Karpas-422 (cell line): ENCODE results near the gene SYCP3. TPM values are rescaled to one million over a fixed set of nuclear protein-coding genes. Genes with fewer than 3 reads are reported as not detected.

Experiments used
- DNase-seq: peaks from one replicate; pipeline ENCODE4 v3.0.0-alpha.2; 2015
- H2AFZ ChIP-seq: fragments of 200-600 bp; sonication (generic); 2 replicates; pipeline ENCODE4 v1.6.1; 2014; ENCODE audit warnings: antibody characterized with exemption, low read length, mixed read lengths
- H3K27ac ChIP-seq: fragments of 200-600 bp; sonication (generic); 2 replicates; pipeline ENCODE4 v1.5.1; 2014; ENCODE audit warnings: mild to moderate bottlenecking, low read length, moderate library complexity
- H3K27me3 ChIP-seq: fragments of 200-600 bp; sonication (generic); 2 replicates; pipeline ENCODE4 v1.6.1; 2014; ENCODE audit warnings: low read length, mixed read lengths
- H3K36me3 ChIP-seq: fragments of 200-600 bp; sonication (generic); 2 replicates; pipeline ENCODE4 v1.6.1; 2014; ENCODE audit warnings: low read length, mixed read lengths; ENCODE audit not compliant: insufficient read depth
- H3K4me1 ChIP-seq: fragments of 200-600 bp; sonication (generic); 2 replicates; pipeline ENCODE4 v1.6.1; 2014; ENCODE audit warnings: mild to moderate bottlenecking, low read length, mixed read lengths
- H3K4me2 ChIP-seq: fragments of 200-600 bp; sonication (generic); 2 replicates; pipeline ENCODE4 v1.6.1; 2014; ENCODE audit warnings: low read length, low read depth, mild to moderate bottlenecking; ENCODE audit not compliant: poor library complexity, severe bottlenecking
- H3K4me3 ChIP-seq: fragments of 200-600 bp; sonication (generic); 2 replicates; pipeline ENCODE4 v1.5.1; 2014; ENCODE audit warnings: mild to moderate bottlenecking, antibody characterized with exemption, low read length, mixed read lengths
- H3K79me2 ChIP-seq: fragments of 200-600 bp; sonication (generic); 2 replicates; pipeline ENCODE4 v1.6.1; 2014; ENCODE audit warnings: mild to moderate bottlenecking, low read length, mixed read lengths
- H3K9ac ChIP-seq: fragments of 200-600 bp; sonication (generic); 2 replicates; pipeline ENCODE4 v1.6.0; 2014; ENCODE audit warnings: low read length
- H3K9me2 ChIP-seq: fragments of 200-600 bp; sonication (generic), shearing (Covaris generic); replicated peaks from 2 replicates; pipeline ENCODE4 v1.6.0; 2014; ENCODE audit warnings: mild to moderate bottlenecking, low read length, moderate library complexity; ENCODE audit not compliant: insufficient read depth
- H3K9me3 ChIP-seq: fragments of 300-700, 200-600 bp; sonication (generic); 2 replicates; pipeline ENCODE4 v1.6.1; 2014; ENCODE audit warnings: low read length, mixed read lengths
- H4K20me1 ChIP-seq: fragments of 200-600 bp; sonication (generic); 2 replicates; pipeline ENCODE4 v1.6.1; 2014; ENCODE audit warnings: mild to moderate bottlenecking, antibody characterized with exemption, low read length, low read depth; ENCODE audit not compliant: insufficient read depth
- total RNA-seq: library from RNA; depleted of rRNA; stranded (reverse); fragments of >200 nt; shearing (Covaris generic); gene quantifications from 2 replicates; pipeline ENCODE4 v1.2.3, GENCODE V29; 2014; ENCODE audit warnings: low replicate concordance

Gene SYCP3
- total RNA-seq, 1 experiment from 2014 or later = not detected

- Histone ChIP-seq H3K9me3 (no peaks in the 10 kb centered on the region), H3K9me2 (no peaks in the 10 kb centered on the region), H2AFZ (no peak overlapping the region), H3K27me3 (no peaks in the 10 kb centered on the region), H3K79me2 (no peaks in the 10 kb centered on the region), H3K9ac (no peak overlapping the region), H3K4me3 (no peak overlapping the region), H3K4me2 (no peak overlapping the region), H3K36me3 (no peaks in the 10 kb centered on the region), H3K27ac (no peak overlapping the region), H4K20me1 (no peaks in the 10 kb centered on the region), H3K4me1 (peaks cover 4% of the 10 kb centered on the region; the same call in 1 of the 2 replicates)
- DNase-seq = no peak
These were observed 10.4 kb upstream of the SYCP3 start for GRCh38 chr12:101749657-101750056.

GRCh38 chr12:101748907-101749306 lies 9.6 kb upstream of the SYCP3 start:
- Histone ChIP-seq H3K9ac (no peak overlapping the region), H3K27ac (no peak overlapping the region), H3K36me3 (no peaks in the 10 kb centered on the region), H3K9me3 (no peaks in the 10 kb centered on the region), H3K9me2 (no peaks in the 10 kb centered on the region), H3K79me2 (no peaks in the 10 kb centered on the region), H4K20me1 (no peaks in the 10 kb centered on the region), H3K4me2 (no peak overlapping the region), H2AFZ (no peak overlapping the region), H3K4me1 (peaks cover 4% of the 10 kb centered on the region; the same call in 1 of the 2 replicates), H3K4me3 (no peak overlapping the region), H3K27me3 (no peaks in the 10 kb centered on the region)
- no peak for DNase-seq

- Histone ChIP-seq H3K4me2 (no peak overlapping the region), H3K9me3 (no peaks in the 10 kb centered on the region), H3K27ac (no peak overlapping the region), H2AFZ (no peak overlapping the region), H3K9ac (no peak overlapping the region), H3K79me2 (no peaks in the 10 kb centered on the region), H3K4me1 (peaks cover 4% of the 10 kb centered on the region; the same call in 1 of the 2 replicates), H3K36me3 (no peaks in the 10 kb centered on the region), H4K20me1 (no peaks in the 10 kb centered on the region), H3K9me2 (no peaks in the 10 kb centered on the region), H3K4me3 (no peak overlapping the region), H3K27me3 (no peaks in the 10 kb centered on the region)
- DNase-seq = no peak
These were observed 8.4 kb upstream of the SYCP3 start for GRCh38 chr12:101747697-101748096.

GRCh38 chr12:101746661-101747060 lies 7.4 kb upstream of the SYCP3 start:
- H3K4me3 ChIP-seq = no peak overlapping the region
- H3K36me3 ChIP-seq = no peaks in the 10 kb centered on the region
- peaks cover 4% of the 10 kb centered on the region; the same call in 1 of the 2 replicates for H3K4me1 ChIP-seq
- H3K9ac ChIP-seq = no peak overlapping the region
- DNase-seq = no peak
- no peaks in the 10 kb centered on the region for H3K9me3 ChIP-seq
- H3K27ac ChIP-seq = no peak overlapping the region
- no peaks in the 10 kb centered on the region for H3K27me3 ChIP-seq
- H3K4me2 ChIP-seq = no peak overlapping the region
- H3K79me2 ChIP-seq = no peaks in the 10 kb centered on the region
- no peaks in the 10 kb centered on the region for H3K9me2 ChIP-seq
- H4K20me1 ChIP-seq = no peaks in the 10 kb centered on the region
- H2AFZ ChIP-seq = no peak overlapping the region

- no peak for DNase-seq
- H3K9me2 ChIP-seq = no peaks in the 10 kb centered on the region
- H3K9me3 ChIP-seq = no peaks in the 10 kb centered on the region
- H3K4me2 ChIP-seq = no peak overlapping the region
- H3K27me3 ChIP-seq = no peaks in the 10 kb centered on the region
- no peaks in the 10 kb centered on the region for H3K36me3 ChIP-seq
- peaks cover 4% of the 10 kb centered on the region; the same call in 1 of the 2 replicates for H3K4me1 ChIP-seq
- H3K27ac ChIP-seq = no peak overlapping the region
- H2AFZ ChIP-seq = no peak overlapping the region
- H3K79me2 ChIP-seq = no peaks in the 10 kb centered on the region
- no peak overlapping the region for H3K9ac ChIP-seq
- no peaks in the 10 kb centered on the region for H4K20me1 ChIP-seq
- no peak overlapping the region for H3K4me3 ChIP-seq
These were observed 6.9 kb upstream of the SYCP3 start for GRCh38 chr12:101746196-101746595.

GRCh38 chr12:101745481-101745880 lies 6.2 kb upstream of the SYCP3 start:
- Histone ChIP-seq H2AFZ (no peak overlapping the region), H4K20me1 (no peaks in the 10 kb centered on the region), H3K27me3 (no peaks in the 10 kb centered on the region), H3K9me2 (no peaks in the 10 kb centered on the region), H3K9ac (no peak overlapping the region), H3K4me3 (no peak overlapping the region), H3K9me3 (no peaks in the 10 kb centered on the region), H3K4me1 (peaks cover 3% of the 10 kb centered on the region; the same call in 1 of the 2 replicates), H3K27ac (no peak overlapping the region), H3K79me2 (no peaks in the 10 kb centered on the region), H3K36me3 (no peaks in the 10 kb centered on the region), H3K4me2 (no peak overlapping the region)
- DNase-seq = no peak

- H3K79me2 ChIP-seq = no peaks in the 10 kb centered on the region
- no peaks in the 10 kb centered on the region for H3K36me3 ChIP-seq
- no peak for DNase-seq
- no peak overlapping the region for H2AFZ ChIP-seq
- H3K27me3 ChIP-seq = no peaks in the 10 kb centered on the region
- H3K9me2 ChIP-seq = no peaks in the 10 kb centered on the region
- no peak overlapping the region for H3K9ac ChIP-seq
- no peaks in the 10 kb centered on the region for H3K4me1 ChIP-seq
- no peak overlapping the region for H3K4me2 ChIP-seq
- no peaks in the 10 kb centered on the region for H4K20me1 ChIP-seq
- no peaks in the 10 kb centered on the region for H3K9me3 ChIP-seq
- no peak overlapping the region for H3K27ac ChIP-seq
- H3K4me3 ChIP-seq = no peak overlapping the region
These were observed 4.6 kb upstream of the SYCP3 start for GRCh38 chr12:101743724-101744472.

- Histone ChIP-seq H4K20me1 (no peaks in the 10 kb centered on the region), H3K4me1 (no peaks in the 10 kb centered on the region), H3K4me2 (no peak overlapping the region), H3K9me3 (no peaks in the 10 kb centered on the region), H3K36me3 (no peaks in the 10 kb centered on the region), H3K27ac (no peak overlapping the region), H2AFZ (no peak overlapping the region), H3K27me3 (no peaks in the 10 kb centered on the region), H3K9me2 (no peaks in the 10 kb centered on the region), H3K79me2 (no peaks in the 10 kb centered on the region), H3K4me3 (no peak overlapping the region), H3K9ac (no peak overlapping the region)
- no peak for DNase-seq
These were observed 4.0 kb upstream of the SYCP3 start for GRCh38 chr12:101743242-101743641.
